A549 (cell line): ENCODE data around the gene ARHGEF1. TPM values are rescaled to one million over a fixed set of nuclear protein-coding genes. Genes with fewer than 3 reads are reported as not detected.
"Not testable (repeated sequence)": the region's sequence is repeated elsewhere in the genome, so short reads cannot be mapped to it uniquely, and the experiment has no call there.

Experiments
- ATAC-seq, 2 experiments: fragments of 200-7000 bp in 1 of 2; fragments of >200 bp in 1 of 2; cut with Nextera tagmentation in 1 of 2; cut with Tn5 transposase in 1 of 2; 3 replicates each; pipeline versions ENCODE4 v1.8.0 to v1.9.1; 2018 to 2020; ENCODE audit warnings: mild to moderate bottlenecking in 1 of 2, moderate library complexity in 1 of 2
- CTCF ChIA-PET: fragments of 300-600 bp; sonication (Branson Sonifier 250); formaldehyde crosslinking; extraction: SDS; loops from one replicate; lab custom pipeline; 2021; ENCODE audit warnings: antibody characterized with exemption, inconsistent platforms; lab: Yijun Ruan, JAX
- POLR2A ChIA-PET: fragments of 350-600 bp; formaldehyde crosslinking; extraction: SDS; loops from one replicate; lab custom pipeline; 2021; ENCODE audit warnings: antibody characterized with exemption, inconsistent platforms; lab: Yijun Ruan, JAX
- DNase-seq, 2 experiments: peaks; one replicate each; pipeline versions ENCODE4 v3.0.0 to v3.0.0-alpha.2; 2011 to 2016; ENCODE audit warnings: low read depth in 1 of 2, low spot score in 1 of 2
- FAIRE-seq: peaks from 2 replicates; lab custom pipeline; 2011; peaks lifted over from hg19 to GRCh38; lab: Jason Lieb, UNC
- H3K27ac ChIP-seq, 2 experiments: fragments of >200 bp; sonication (Bioruptor Twin); formaldehyde crosslinking; 3 replicates each; pipeline ENCODE4 v1.5.1; 2016 to 2017
- H3K4me1 ChIP-seq: fragments of >200 bp; sonication (Bioruptor Twin); formaldehyde crosslinking; 3 replicates; pipeline ENCODE4 v1.6.1; 2016
- H3K4me2 ChIP-seq: fragments of >200 bp; sonication (Bioruptor Twin); formaldehyde crosslinking; 3 replicates; pipeline ENCODE4 v1.6.1; 2016
- H3K4me3 ChIP-seq: fragments of >200 bp; sonication (Bioruptor Twin); formaldehyde crosslinking; 3 replicates; pipeline ENCODE4 v1.5.1; 2016
- H3K9me3 ChIP-seq: fragments of >200 bp; sonication (Bioruptor Twin); formaldehyde crosslinking; 3 replicates; pipeline ENCODE4 v1.6.1; 2016
- BHLHE40 ChIP-seq: IDR thresholded peaks from 2 replicates; pipeline ENCODE4 v1.6.1; 2012; ENCODE audit warnings: low read depth, low read length, inconsistent platforms
- ESRRA ChIP-seq: fragments of 150-350 bp; IDR thresholded peaks from 2 replicates; pipeline ENCODE4 v1.6.1; 2014; ENCODE audit warnings: mild to moderate bottlenecking, low read length, borderline replicate concordance
- HOXA7 ChIP-seq: fragments of 250-450 bp; sonication (Bioruptor Pico); IDR thresholded peaks from 2 replicates; pipeline ENCODE4 v1.5.0; 2020; ENCODE audit warnings: mild to moderate bottlenecking, moderate library complexity
- HOXB13 ChIP-seq: fragments of 250-450 bp; sonication (Bioruptor Pico); IDR thresholded peaks from 2 replicates; pipeline ENCODE4 v1.5.0; 2020; ENCODE audit warnings: low read depth, mild to moderate bottlenecking, moderate library complexity
- KDM1A ChIP-seq: fragments of 200-600 bp; sonication (generic); IDR thresholded peaks from 2 replicates; pipeline ENCODE4 v1.6.1; 2016; ENCODE audit warnings: low read depth, mild to moderate bottlenecking
- MYC ChIP-seq: IDR thresholded peaks from 2 replicates; pipeline ENCODE4 v1.6.1; 2012; ENCODE audit warnings: mild to moderate bottlenecking, inconsistent platforms, low read length, improper control_type of control experiment, borderline replicate concordance
- POLR2A ChIP-seq: IDR thresholded peaks from 2 replicates; pipeline ENCODE4 v1.6.1; 2012; ENCODE audit warnings: mild to moderate bottlenecking, low read length
- POLR2AphosphoS2 ChIP-seq: conservative IDR thresholded peaks from 2 replicates; pipeline ENCODE4 v1.6.1; 2012; ENCODE audit warnings: low read length, improper control_type of control experiment, inconsistent platforms
- ZFP36 ChIP-seq: fragments of 450-650 bp; IDR thresholded peaks from 2 replicates; pipeline ENCODE4 v1.6.1; 2014; ENCODE audit warnings: borderline replicate concordance; ENCODE audit not compliant: partially characterized antibody
- ZSCAN20 ChIP-seq: fragments of 250-450 bp; sonication (Bioruptor Pico); IDR thresholded peaks from 2 replicates; pipeline ENCODE4 v1.8.0; 2022; ENCODE audit warnings: mild to moderate bottlenecking, moderate library complexity
- WGBS: methylation state at CpG from one replicate; pipeline ENCODE4 v1.1.6; 2017; ENCODE audit errors: missing lambda C conversion rate; 5-methylcytosine and 5-hydroxymethylcytosine counted together
- polyA plus RNA-seq, 4 experiments: library from polyadenylated mRNA; depleted of rRNA in 3 of 4; stranded (reverse); fragments of >200 nt; fragmentation: RNase III in 1 of 4; extraction: RNeasy Plus Mini Kit Qiagen cat#74134 plus additional on column Dnase treatment in 1 of 4; gene quantifications; 2 replicates in 3 of 4; 3 replicates in 1 of 4; pipeline ENCODE4 v1.2.3, GENCODE V29; 2011 to 2017
- TF ChIP-seq, protein P1 (sequence below): fragments of >200 bp; sonication (Bioruptor Twin); formaldehyde crosslinking; IDR thresholded peaks from 3 replicates; pipeline ENCODE4 v1.5.1; 2016
- TF ChIP-seq, protein P2 (sequence below): fragments of >200 bp; sonication (Bioruptor Twin); formaldehyde crosslinking; IDR thresholded peaks from 2 replicates; pipeline ENCODE4 v1.6.1; 2016
- TF ChIP-seq, protein P3 (sequence below): fragments of 150-350 bp; IDR thresholded peaks from 2 replicates; pipeline ENCODE4 v1.6.1; 2014; ENCODE audit warnings: low read depth, mild to moderate bottlenecking, low read length

Gene ARHGEF1
- polyA plus RNA-seq, 2 of the 4 experiments (the other 2 are of a cell fraction) = 38.0 to 84.2 TPM

DNA sequence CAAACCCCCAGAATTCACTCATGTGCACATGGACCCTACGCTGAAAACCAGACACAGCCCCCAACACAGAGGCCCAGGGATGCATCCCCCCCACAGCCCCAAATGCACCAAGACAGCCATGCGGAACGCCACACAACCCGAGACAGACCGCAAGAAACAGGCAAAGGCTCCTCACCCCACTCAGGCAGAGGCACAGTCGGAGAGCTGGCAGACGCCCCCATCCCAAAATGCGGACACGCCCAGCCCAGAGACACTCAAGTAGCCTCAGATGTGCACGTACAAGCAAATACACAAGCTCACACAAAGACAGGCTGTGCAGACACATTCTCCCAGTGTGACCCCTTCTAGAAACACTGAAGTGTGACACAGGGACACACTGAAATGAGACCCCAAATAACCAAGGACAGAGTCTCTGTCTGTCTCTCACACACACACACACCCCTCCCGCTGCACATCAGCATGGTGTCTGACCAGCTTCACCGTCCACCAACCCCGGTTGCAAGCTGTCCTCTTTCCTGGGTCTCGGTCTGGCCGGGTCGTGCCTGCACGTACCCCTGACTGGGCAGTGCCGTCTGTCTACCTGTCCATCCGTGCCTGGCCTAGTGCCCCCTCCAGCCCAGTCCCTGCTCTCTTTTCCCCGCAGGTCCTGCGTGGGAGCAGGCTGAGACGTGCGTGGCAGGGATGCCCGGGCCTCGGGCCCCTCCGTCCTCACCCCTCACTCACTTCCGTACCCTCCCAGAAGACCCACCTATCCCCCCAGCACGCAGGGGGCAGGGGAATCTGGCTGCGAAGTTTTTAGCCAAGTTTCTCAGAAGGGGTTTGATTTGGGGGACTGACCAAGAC lies 29.1 kb downstream of the ARHGEF1 start (continued):
- TF ChIP-seq, protein P1, sequence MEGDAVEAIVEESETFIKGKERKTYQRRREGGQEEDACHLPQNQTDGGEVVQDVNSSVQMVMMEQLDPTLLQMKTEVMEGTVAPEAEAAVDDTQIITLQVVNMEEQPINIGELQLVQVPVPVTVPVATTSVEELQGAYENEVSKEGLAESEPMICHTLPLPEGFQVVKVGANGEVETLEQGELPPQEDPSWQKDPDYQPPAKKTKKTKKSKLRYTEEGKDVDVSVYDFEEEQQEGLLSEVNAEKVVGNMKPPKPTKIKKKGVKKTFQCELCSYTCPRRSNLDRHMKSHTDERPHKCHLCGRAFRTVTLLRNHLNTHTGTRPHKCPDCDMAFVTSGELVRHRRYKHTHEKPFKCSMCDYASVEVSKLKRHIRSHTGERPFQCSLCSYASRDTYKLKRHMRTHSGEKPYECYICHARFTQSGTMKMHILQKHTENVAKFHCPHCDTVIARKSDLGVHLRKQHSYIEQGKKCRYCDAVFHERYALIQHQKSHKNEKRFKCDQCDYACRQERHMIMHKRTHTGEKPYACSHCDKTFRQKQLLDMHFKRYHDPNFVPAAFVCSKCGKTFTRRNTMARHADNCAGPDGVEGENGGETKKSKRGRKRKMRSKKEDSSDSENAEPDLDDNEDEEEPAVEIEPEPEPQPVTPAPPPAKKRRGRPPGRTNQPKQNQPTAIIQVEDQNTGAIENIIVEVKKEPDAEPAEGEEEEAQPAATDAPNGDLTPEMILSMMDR = no peak
- TF ChIP-seq POLR2A (no peak), ZSCAN20 (CRISPR knock-in tag) (no peak)

DNA sequence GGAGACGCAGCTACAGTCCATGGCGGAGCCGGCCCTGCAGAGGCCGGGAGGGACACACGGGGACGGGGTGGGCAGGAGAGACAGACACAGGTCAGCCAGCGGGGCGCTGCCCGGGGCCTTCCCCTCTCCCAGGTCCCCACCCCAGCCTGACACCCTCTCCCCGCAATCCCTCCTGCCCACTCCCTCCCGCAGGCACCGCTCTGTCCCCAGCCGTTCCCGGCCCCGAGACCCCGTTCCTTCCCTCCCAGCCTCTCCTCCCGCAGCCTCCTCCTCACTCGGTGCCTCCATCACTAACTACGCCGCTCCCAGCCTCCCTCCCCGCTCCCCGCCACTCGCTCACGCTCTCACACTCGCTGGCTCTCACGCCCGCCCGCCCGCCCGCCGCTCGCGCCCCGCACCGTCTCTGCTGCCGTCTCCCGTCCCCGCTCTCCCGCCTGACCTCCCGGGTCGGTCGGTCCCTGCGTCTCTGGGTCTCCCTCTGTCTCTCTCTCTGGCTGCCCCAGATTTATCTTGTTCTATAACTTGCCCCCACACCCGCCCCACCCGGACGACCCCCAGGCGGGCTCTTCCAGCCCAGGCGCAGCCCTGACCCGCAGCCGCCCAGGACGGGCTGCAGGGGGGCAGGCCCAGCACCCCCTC lies 30.0 kb downstream of the ARHGEF1 start:
- H3K4me3 ChIP-seq = no peak overlapping the region
- ChIA-PET CTCF (interaction anchor here (1.0 kb wide), 1 partner anchor 78 kb away, joined by 3 read pairs; no protein-coding TSS in a partner anchor), POLR2A (interaction anchor here (1.1 kb wide), 1 partner anchor 40 kb away, joined by 4 read pairs; no protein-coding TSS in a partner anchor)
- WGBS = 30% methylated on average over 37 of the region's 51 CpGs
- peak overlapping the region; percentile 46 for H3K4me2 ChIP-seq
- no peak for TF ChIP-seq HOXB13 (CRISPR knock-in tag)
- no peak for TF ChIP-seq HOXA7
- no peak for TF ChIP-seq POLR2AphosphoS2
- TF ChIP-seq MYC = no peak
- TF ChIP-seq KDM1A = no peak
- TF ChIP-seq ESRRA = no peak
- TF ChIP-seq, protein P2, sequence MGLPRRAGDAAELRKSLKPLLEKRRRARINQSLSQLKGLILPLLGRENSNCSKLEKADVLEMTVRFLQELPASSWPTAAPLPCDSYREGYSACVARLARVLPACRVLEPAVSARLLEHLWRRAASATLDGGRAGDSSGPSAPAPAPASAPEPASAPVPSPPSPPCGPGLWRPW = no peak
- no peak for TF ChIP-seq ZSCAN20 (CRISPR knock-in tag)
- peaks cover 17% of the 10 kb centered on the region for H3K4me1 ChIP-seq
- ATAC-seq (peak; percentile 17 to 61; a peak in 5 of 6 replicates), FAIRE-seq (no peak), DNase-seq (no peak)
- no peaks in the 10 kb centered on the region for H3K9me3 ChIP-seq
- H3K27ac ChIP-seq = peak overlapping the region in 1 of 2 experiments; percentile 1; a peak in 1 of 6 replicates

DNA sequence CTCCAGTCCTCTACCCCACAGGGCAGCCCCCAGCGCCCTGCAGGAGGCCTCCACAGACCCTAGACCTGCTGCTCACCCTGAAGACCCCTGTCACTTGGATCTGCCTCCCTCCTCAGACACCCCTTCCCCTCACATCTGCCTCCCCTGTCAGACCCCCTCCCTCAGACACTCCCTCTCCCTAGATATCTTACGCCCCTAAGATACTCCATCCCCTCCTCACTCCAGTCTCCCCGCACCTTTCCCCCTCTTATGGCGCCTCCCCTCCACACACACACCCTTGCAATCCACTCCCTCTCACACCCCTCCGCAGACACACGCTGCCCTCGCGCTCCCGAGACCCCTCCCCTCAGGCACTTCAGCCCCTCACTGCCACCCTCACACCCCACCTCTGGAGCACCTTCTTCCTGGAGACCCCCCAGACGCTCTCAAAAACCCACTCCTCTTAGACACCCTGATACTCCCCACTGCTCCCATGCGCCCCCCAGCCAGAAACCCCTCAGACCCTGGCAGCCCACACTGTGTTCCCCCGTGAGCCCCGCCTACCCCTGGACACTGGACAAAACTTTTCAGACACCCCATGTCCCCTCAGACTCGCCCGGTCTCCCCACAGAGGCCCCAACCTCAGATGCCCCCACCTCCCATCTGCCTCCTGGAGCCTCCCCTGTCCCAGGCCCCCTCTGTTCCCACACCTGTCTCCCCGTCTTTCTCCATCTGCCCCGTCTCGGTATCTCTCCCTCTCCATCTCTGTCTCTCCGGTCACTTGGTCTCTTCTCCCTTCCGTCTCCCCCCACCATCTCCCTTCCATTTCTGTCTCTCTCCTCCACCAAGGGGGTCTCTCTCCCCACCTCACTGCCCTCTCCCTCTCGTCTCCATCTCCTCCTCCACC lies 30.8 kb downstream of the ARHGEF1 start:
- 35% methylated on average over 19 of the region's 21 CpGs for WGBS
- Histone ChIP-seq H3K9me3 (no peaks in the 10 kb centered on the region), H3K27ac (peak overlapping the region in 1 of 2 experiments; percentile 1; a peak in 1 of 6 replicates), H3K4me3 (no peak overlapping the region), H3K4me2 (peak overlapping the region; percentile 46)
- POLR2A ChIA-PET = no interaction called here
- CTCF ChIA-PET = no interaction called here
- FAIRE-seq = no peak
- no peak for TF ChIP-seq ZFP36
- TF ChIP-seq, protein P3, sequence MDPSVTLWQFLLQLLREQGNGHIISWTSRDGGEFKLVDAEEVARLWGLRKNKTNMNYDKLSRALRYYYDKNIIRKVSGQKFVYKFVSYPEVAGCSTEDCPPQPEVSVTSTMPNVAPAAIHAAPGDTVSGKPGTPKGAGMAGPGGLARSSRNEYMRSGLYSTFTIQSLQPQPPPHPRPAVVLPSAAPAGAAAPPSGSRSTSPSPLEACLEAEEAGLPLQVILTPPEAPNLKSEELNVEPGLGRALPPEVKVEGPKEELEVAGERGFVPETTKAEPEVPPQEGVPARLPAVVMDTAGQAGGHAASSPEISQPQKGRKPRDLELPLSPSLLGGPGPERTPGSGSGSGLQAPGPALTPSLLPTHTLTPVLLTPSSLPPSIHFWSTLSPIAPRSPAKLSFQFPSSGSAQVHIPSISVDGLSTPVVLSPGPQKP = no peak
- no peak for TF ChIP-seq ESRRA
- TF ChIP-seq BHLHE40 = no peak
- TF ChIP-seq, all 56 proteins: peak for 0
- H3K4me1 ChIP-seq = peaks cover 17% of the 10 kb centered on the region
- peak; percentile 0 to 23; a peak in 3 of 6 replicates for ATAC-seq
- DNase-seq = no peak

DNA sequence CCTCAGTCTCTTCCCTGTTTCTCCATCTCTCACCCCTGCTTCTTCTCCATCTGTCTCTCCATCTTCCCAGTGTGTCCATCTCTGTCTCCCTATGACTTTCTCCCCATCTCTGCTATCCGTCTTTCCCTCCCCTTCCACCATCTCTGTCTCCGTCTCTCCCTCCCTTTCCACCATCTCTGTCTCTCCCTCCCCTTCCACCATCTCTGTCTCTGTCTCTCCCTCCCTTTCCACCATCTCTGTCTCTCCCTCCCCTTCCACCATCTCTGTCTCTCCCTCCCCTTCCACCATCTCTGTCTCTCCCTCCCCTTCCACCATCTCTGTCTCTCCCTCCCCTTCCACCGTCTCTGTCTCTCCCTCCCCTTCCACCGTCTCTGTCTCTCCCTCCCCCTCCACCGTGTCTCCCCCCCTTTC lies 31.4 kb downstream of the ARHGEF1 start:
- H3K4me2 ChIP-seq, DNase-seq, POLR2A ChIA-PET, H3K27ac ChIP-seq, ATAC-seq, H3K9me3 ChIP-seq, FAIRE-seq, H3K4me3 ChIP-seq, CTCF ChIA-PET: not testable (repeated sequence)
- H3K4me1 ChIP-seq = peaks cover 17% of the 10 kb centered on the region
- WGBS = 4% methylated on average over 2 of the region's 5 CpGs
